Naive thymus-derived CD4-positive, alpha-beta T cell (primary cell): ENCODE results near the gene TNFRSF1B. TPM values are rescaled to one million over a fixed set of nuclear protein-coding genes. Genes with fewer than 3 reads are reported as not detected.

Source experiments
- ATAC-seq: fragments of 150-1000 bp; cut with Tn5 transposase; 2 replicates; pipeline ENCODE4 v1.10.0; 2021; ENCODE audit warnings: mild to moderate bottlenecking, moderate library complexity
- CTCF ChIA-PET: fragments of 350-600 bp; sonication (Branson Sonifier 250); formaldehyde crosslinking; loops from one replicate; lab custom pipeline; 2021; ENCODE audit warnings: antibody characterized with exemption; lab: Charles Lee
- POLR2A ChIA-PET: fragments of 350-600 bp; sonication (Branson Sonifier 250); formaldehyde crosslinking; loops from one replicate; lab custom pipeline; 2021; ENCODE audit warnings: antibody characterized with exemption, inconsistent platforms; lab: Charles Lee
- DNase-seq, 9 donors: peaks; one replicate each; pipeline versions ENCODE4 v3.0.0 to v3.0.0-alpha.2; 2020 to 2022; ENCODE audit warnings: mixed read lengths in 1 of 9
- H3K27ac ChIP-seq: one replicate; pipeline ENCODE4 v1.7.0; 2013; ENCODE audit warnings: mild to moderate bottlenecking, low read depth, low read length, moderate library complexity
- H3K27me3 ChIP-seq, 2 donors: one replicate each; pipeline ENCODE4 v1.7.0; 2013; ENCODE audit warnings: low read length in 2 of 2, mild to moderate bottlenecking in 2 of 2, moderate library complexity in 2 of 2; ENCODE audit not compliant: control insufficient read depth in 2 of 2, insufficient read depth in 2 of 2
- H3K36me3 ChIP-seq, 3 experiments: 1 replicate in 2 of 3; 2 replicates in 1 of 3; pipeline ENCODE4 v1.7.0; 2013; ENCODE audit warnings: low read length in 3 of 3, mild to moderate bottlenecking in 3 of 3, moderate library complexity in 1 of 3; ENCODE audit not compliant: insufficient read depth in 3 of 3, control insufficient read depth in 2 of 3
- H3K4me1 ChIP-seq, 2 donors: one replicate each; pipeline ENCODE4 v1.7.0; 2013; ENCODE audit warnings: low read length in 2 of 2, mild to moderate bottlenecking in 2 of 2, moderate library complexity in 1 of 2; ENCODE audit not compliant: control insufficient read depth in 2 of 2, insufficient read depth in 2 of 2
- H3K4me3 ChIP-seq: 2 replicates; pipeline ENCODE4 v1.7.0; 2013; ENCODE audit warnings: mild to moderate bottlenecking, low read length
- H3K9me3 ChIP-seq, 3 experiments: 1 replicate in 2 of 3; 2 replicates in 1 of 3; pipeline ENCODE4 v1.7.0; 2013; ENCODE audit warnings: low read length in 3 of 3; ENCODE audit not compliant: control insufficient read depth in 2 of 3
- H3K27ac Mint-ChIP-seq, 9 donors: one replicate each; pipeline ENCODE4 v1.8.0; 2020 to 2022; ENCODE audit warnings: mixed read lengths in 9 of 9, mild to moderate bottlenecking in 8 of 9, moderate library complexity in 5 of 9, inconsistent platforms in 2 of 9
- H3K27me3 Mint-ChIP-seq, 5 donors: one replicate each; pipeline ENCODE4 v1.8.0; 2021 to 2022; ENCODE audit warnings: mixed read lengths in 5 of 5, mild to moderate bottlenecking in 1 of 5
- H3K36me3 Mint-ChIP-seq, 5 donors: one replicate each; pipeline ENCODE4 v1.8.0; 2020 to 2022; ENCODE audit warnings: mixed read lengths in 5 of 5, mild to moderate bottlenecking in 3 of 5, inconsistent platforms in 1 of 5
- H3K4me1 Mint-ChIP-seq, 7 donors: one replicate each; pipeline ENCODE4 v1.8.0; 2020 to 2022; ENCODE audit warnings: mixed read lengths in 7 of 7, mild to moderate bottlenecking in 3 of 7, inconsistent platforms in 1 of 7
- H3K4me3 Mint-ChIP-seq, 10 donors: one replicate each; pipeline ENCODE4 v1.8.0; 2020 to 2022; ENCODE audit warnings: mild to moderate bottlenecking in 10 of 10, mixed read lengths in 10 of 10, moderate library complexity in 6 of 10, inconsistent platforms in 2 of 10
- H3K9me3 Mint-ChIP-seq, 11 donors: one replicate each; pipeline ENCODE4 v1.8.0; 2020 to 2022; ENCODE audit warnings: mixed read lengths in 11 of 11, mild to moderate bottlenecking in 4 of 11, inconsistent platforms in 1 of 11, moderate library complexity in 1 of 11
- intact Hi-C, 2 donors: fragments of 100-400 bp; cut with micrococcal nuclease; formaldehyde crosslinking; loops; one replicate each; pipeline ENCODE4 v1.15.1; 2023
- polyA plus RNA-seq, 2 donors: library from polyadenylated mRNA; unstranded; fragments of 300-500 nt; fragmentation: Illumina TruSeq; gene quantifications; one replicate each; pipeline ENCODE4 v1.2.3, GENCODE V29; 2021
- total RNA-seq, 6 experiments: library from RNA in 5 of 6; stranded (reverse) in 5 of 6; gene quantifications; 1 replicate in 5 of 6; 2 replicates in 1 of 6; pipeline ENCODE4 v1.2.3 and lab custom pipeline; 2021 to 2026

TNFRSF1B gene
- total and polyA plus RNA-seq, 7 experiments from 2014 or later = 30.1 to 278 (median 48.2) TPM

DNA sequence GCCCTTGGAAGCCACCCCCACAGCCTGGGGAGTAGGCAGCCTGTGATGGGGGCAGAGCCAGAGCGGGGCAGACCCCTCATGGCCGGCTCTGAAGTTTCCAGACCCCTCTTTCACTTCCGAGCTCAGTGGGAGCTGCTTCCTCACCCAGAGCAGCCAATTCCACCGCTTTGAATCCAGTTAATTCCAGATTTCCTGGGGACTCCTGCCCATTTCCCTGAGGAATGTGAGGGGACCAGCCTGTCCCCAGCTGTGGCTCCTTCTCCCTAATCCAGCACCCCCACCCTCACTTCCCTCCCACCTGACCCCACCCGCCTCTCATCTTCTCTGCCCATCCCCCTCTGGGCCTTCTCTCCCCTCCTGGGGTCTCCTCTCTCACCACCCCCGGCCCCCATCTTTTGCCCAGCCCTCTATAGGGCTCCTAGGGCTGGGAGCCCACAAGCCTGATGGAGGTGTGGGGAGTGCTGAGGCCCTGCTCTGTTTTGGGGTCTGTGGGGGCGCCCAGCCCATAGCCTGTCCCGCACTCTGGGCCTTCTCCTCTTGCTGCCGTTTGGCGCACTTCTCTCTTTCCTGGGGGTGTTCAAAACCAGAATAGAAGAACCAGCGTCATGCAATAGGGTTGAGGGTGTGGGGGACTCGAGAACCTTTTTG lies 26.2 kb upstream of the TNFRSF1B start:
- ATAC-seq = no peak
- CTCF ChIA-PET = interaction anchor here (2.2 kb wide), 1 partner anchor 15 kb away, joined by 7 read pairs; no protein-coding TSS in a partner anchor
- no peaks in the 10 kb centered on the region for H3K27me3 ChIP-seq
- Mint-ChIP-seq H3K27me3 (no peaks in the 10 kb centered on the region), H3K9me3 (peaks cover 0 to 1% (median 0%) of the 10 kb centered on the region in 11 donors), H3K4me3 (no peak overlapping the region), H3K27ac (peak overlapping the region in 1 of 9 donors; percentile 33), H3K36me3 (peaks cover 0 to 9% (median 0%) of the 10 kb centered on the region in 5 donors), H3K4me1 (peaks cover 16 to 33% (median 27%) of the 10 kb centered on the region in 7 donors)
- no peaks in the 10 kb centered on the region for H3K9me3 ChIP-seq
- POLR2A ChIA-PET = interaction anchor here (6.7 kb wide), 1 partner anchor 11 kb away, joined by 57 read pairs; no protein-coding TSS in a partner anchor
- peaks cover 12 to 16% of the 10 kb centered on the region in 2 donors for H3K4me1 ChIP-seq
- no peak overlapping the region for H3K27ac ChIP-seq
- no peak overlapping the region for H3K4me3 ChIP-seq
- no peaks in the 10 kb centered on the region for H3K36me3 ChIP-seq
- DNase-seq = no peak
- intact Hi-C loops = no loop called here

DNA sequence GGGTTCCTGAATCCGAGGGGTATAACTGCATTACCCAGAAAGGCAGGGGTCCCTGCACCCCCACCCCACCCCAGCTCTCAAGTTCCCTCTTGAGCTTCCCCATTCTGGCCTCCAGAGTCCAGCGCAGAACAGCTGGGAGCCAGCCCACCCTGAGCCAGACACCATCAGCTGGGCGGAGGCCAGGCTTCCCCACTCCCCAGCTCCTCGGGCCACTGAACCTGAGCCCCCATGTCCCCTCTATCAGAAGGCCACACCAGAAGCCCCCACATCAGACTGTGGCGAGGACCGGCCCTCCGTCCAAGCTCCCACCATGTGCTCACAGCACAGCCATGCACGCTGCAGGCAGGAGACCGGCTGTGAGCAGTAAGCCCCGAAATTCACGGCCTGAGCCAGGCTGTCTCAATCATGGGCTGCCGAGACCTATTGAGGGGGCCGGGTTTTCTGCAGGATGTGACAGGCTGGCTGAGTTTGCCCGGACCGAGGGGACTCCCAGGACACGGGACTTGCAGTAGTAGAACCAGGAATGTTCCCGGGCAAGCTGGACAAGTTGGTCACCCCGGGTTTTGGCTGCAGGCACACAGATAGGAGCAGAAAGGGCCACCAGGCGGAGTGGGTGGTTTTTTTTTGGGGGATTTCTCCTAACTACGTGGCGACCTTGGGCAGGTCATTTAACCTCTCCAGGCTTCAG lies 25.5 kb upstream of the TNFRSF1B start:
- H3K4me3 Mint-ChIP-seq = no peak overlapping the region
- H3K9me3 ChIP-seq = no peaks in the 10 kb centered on the region
- H3K36me3 ChIP-seq = no peaks in the 10 kb centered on the region
- no peak overlapping the region for H3K4me3 ChIP-seq
- peaks cover 0 to 9% (median 0%) of the 10 kb centered on the region in 5 donors for H3K36me3 Mint-ChIP-seq
- no peaks in the 10 kb centered on the region for H3K27me3 Mint-ChIP-seq
- H3K9me3 Mint-ChIP-seq = peaks cover 0 to 1% (median 0%) of the 10 kb centered on the region in 11 donors
- ChIA-PET CTCF (interaction anchor here (0.8 to 1.7 kb wide), 2 partner anchors 17 to 41 kb away, joined by 3 to 5 read pairs; no protein-coding TSS in a partner anchor), POLR2A (interaction anchor here (0.7 to 6.7 kb wide), 2 partner anchors 10 to 90 kb away, joined by 3 to 57 read pairs; no protein-coding TSS in a partner anchor)
- no peak overlapping the region for H3K27ac ChIP-seq
- DNase-seq = no peak
- intact Hi-C loops = no loop called here
- no peak for ATAC-seq
- H3K27me3 ChIP-seq = no peaks in the 10 kb centered on the region
- peak overlapping the region in 5 of 9 donors; percentile 11 to 65 (median 45) for H3K27ac Mint-ChIP-seq
- peaks cover 20 to 37% (median 29%) of the 10 kb centered on the region in 7 donors for H3K4me1 Mint-ChIP-seq
- H3K4me1 ChIP-seq = peaks cover 12 to 20% of the 10 kb centered on the region in 2 donors

DNA sequence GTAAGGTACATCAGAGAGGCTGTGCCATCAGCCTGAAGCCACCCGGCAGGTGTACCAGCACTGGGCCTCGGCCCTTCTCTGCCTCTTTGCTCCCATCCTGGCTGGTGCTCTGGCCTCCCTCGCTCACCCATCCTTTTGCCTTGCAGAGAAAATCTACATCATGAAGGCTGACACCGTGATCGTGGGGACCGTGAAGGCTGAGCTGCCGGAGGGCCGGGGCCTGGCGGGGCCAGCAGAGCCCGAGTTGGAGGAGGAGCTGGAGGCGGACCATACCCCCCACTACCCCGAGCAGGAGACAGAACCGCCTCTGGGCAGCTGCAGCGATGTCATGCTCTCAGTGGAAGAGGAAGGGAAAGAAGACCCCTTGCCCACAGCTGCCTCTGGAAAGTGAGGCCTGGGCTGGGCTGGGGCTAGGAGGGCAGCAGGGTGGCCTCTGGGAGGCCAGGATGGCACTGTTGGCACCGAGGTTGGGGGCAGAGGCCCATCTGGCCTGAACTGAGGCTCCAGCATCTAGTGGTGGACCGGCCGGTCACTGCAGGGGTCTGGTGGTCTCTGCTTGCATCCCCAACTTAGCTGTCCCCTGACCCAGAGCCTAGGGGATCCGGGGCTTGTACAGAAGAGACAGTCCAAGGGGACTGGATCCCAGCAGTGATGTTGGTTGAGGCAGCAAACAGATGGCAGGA lies 24.5 kb upstream of the TNFRSF1B start:
- no peaks in the 10 kb centered on the region for H3K27me3 ChIP-seq
- Mint-ChIP-seq H3K27ac (peak overlapping the region in 4 of 9 donors; percentile 11 to 62 (median 34)), H3K27me3 (no peaks in the 10 kb centered on the region), H3K4me3 (no peak overlapping the region), H3K36me3 (peaks cover 0 to 9% (median 0%) of the 10 kb centered on the region in 5 donors), H3K9me3 (peaks cover 0 to 1% (median 0%) of the 10 kb centered on the region in 11 donors), H3K4me1 (peaks cover 30 to 46% (median 39%) of the 10 kb centered on the region in 7 donors)
- CTCF ChIA-PET = interaction anchor here (0.8 to 1.7 kb wide), 2 partner anchors 18 to 40 kb away, joined by 3 to 5 read pairs; no protein-coding TSS in a partner anchor
- DNase-seq (no peak), ATAC-seq (no peak)
- H3K4me3 ChIP-seq = no peak overlapping the region
- no peaks in the 10 kb centered on the region for H3K9me3 ChIP-seq
- POLR2A ChIA-PET = interaction anchor here (0.7 to 6.7 kb wide), 5 partner anchors 9 to 89 kb away, joined by 3 to 57 read pairs (median 3); no protein-coding TSS in a partner anchor
- no peaks in the 10 kb centered on the region for H3K36me3 ChIP-seq
- no peak overlapping the region for H3K27ac ChIP-seq
- H3K4me1 ChIP-seq = peaks cover 20 to 30% of the 10 kb centered on the region in 2 donors
- intact Hi-C loops = no loop called here

DNA sequence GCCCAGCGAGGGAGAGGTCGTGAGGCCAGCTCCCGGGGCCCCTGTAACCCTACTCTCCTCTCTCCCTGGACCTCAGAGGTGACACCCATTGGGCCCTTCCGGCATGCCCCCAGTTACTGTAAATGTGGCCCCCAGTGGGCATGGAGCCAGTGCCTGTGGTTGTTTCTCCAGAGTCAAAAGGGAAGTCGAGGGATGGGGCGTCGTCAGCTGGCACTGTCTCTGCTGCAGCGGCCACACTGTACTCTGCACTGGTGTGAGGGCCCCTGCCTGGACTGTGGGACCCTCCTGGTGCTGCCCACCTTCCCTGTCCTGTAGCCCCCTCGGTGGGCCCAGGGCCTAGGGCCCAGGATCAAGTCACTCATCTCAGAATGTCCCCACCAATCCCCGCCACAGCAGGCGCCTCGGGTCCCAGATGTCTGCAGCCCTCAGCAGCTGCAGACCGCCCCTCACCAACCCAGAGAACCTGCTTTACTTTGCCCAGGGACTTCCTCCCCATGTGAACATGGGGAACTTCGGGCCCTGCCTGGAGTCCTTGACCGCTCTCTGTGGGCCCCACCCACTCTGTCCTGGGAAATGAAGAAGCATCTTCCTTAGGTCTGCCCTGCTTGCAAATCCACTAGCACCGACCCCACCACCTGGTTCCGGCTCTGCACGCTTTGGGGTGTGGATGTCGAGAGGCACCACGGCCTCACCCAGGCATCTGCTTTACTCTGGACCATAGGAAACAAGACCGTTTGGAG lies 23.7 kb upstream of the TNFRSF1B start:
- Histone ChIP-seq H3K4me1 (peaks cover 24 to 37% of the 10 kb centered on the region in 2 donors), H3K27ac (no peak overlapping the region), H3K36me3 (no peaks in the 10 kb centered on the region), H3K27me3 (no peaks in the 10 kb centered on the region), H3K9me3 (no peaks in the 10 kb centered on the region), H3K4me3 (no peak overlapping the region)
- no peaks in the 10 kb centered on the region for H3K27me3 Mint-ChIP-seq
- peaks cover 37 to 54% (median 46%) of the 10 kb centered on the region in 7 donors for H3K4me1 Mint-ChIP-seq
- H3K36me3 Mint-ChIP-seq = peaks cover 0 to 9% (median 0%) of the 10 kb centered on the region in 5 donors
- ChIA-PET POLR2A (interaction anchor here (0.7 to 6.7 kb wide), 6 partner anchors 8 to 53 kb away, joined by 3 to 57 read pairs (median 4); no protein-coding TSS in a partner anchor), CTCF (interaction anchor here (0.9 to 1.7 kb wide), 3 partner anchors 18 to 32 kb away, joined by 3 to 5 read pairs (median 4); no protein-coding TSS in a partner anchor)
- peaks cover 0 to 1% (median 0%) of the 10 kb centered on the region in 11 donors for H3K9me3 Mint-ChIP-seq
- intact Hi-C loops = no loop called here
- H3K4me3 Mint-ChIP-seq = peak overlapping the region in 8 of 10 donors; percentile 1 to 69 (median 52)
- peak overlapping the region; percentile 76 to 94 (median 92) for H3K27ac Mint-ChIP-seq
- ATAC-seq (peak; percentile 66), DNase-seq (no peak)

DNA sequence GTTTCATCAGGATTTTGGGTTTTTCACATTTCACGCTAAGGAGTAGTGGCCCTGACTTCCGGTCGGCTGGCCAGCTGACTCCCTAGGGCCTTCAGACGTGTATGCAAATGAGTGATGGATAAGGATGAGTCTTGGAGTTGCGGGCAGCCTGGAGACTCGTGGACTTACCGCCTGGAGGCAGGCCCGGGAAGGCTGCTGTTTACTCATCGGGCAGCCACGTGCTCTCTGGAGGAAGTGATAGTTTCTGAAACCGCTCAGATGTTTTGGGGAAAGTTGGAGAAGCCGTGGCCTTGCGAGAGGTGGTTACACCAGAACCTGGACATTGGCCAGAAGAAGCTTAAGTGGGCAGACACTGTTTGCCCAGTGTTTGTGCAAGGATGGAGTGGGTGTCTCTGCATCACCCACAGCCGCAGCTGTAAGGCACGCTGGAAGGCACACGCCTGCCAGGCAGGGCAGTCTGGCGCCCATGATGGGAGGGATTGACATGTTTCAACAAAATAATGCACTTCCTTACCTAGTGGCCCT lies 23.1 kb upstream of the TNFRSF1B start:
- Mint-ChIP-seq H3K4me1 (peaks cover 41 to 60% (median 53%) of the 10 kb centered on the region in 7 donors), H3K36me3 (peaks cover 0 to 9% (median 0%) of the 10 kb centered on the region in 5 donors), H3K27ac (peak overlapping the region; percentile 77 to 94 (median 92)), H3K27me3 (no peaks in the 10 kb centered on the region), H3K9me3 (peaks cover 0 to 1% (median 0%) of the 10 kb centered on the region in 11 donors), H3K4me3 (peak overlapping the region; percentile 1 to 69 (median 45))
- Histone ChIP-seq H3K9me3 (no peaks in the 10 kb centered on the region), H3K36me3 (no peaks in the 10 kb centered on the region), H3K4me1 (peaks cover 30 to 44% of the 10 kb centered on the region in 2 donors), H3K27ac (no peak overlapping the region), H3K27me3 (no peaks in the 10 kb centered on the region), H3K4me3 (no peak overlapping the region)
- ChIA-PET POLR2A (interaction anchor here (0.8 to 1.5 kb wide), 4 partner anchors 12 to 53 kb away, joined by 3 to 4 read pairs (median 3); no protein-coding TSS in a partner anchor), CTCF (interaction anchor here (0.9 kb wide), 2 partner anchors 18 to 32 kb away, joined by 3 to 4 read pairs; no protein-coding TSS in a partner anchor)
- intact Hi-C loops = no loop called here
- DNase-seq (peak in 1 of 9 donors; percentile 25), ATAC-seq (peak; percentile 78)
